Activated CD4-positive, alpha-beta T cell treated with anti-CD3 and anti-CD28 coated beads, Interleukin-2, amount 50 U/mL, for 4 hours (primary cell): Measurements from ENCODE around the gene C9orf72.
A peak's percentile ranks its signal among the peaks of the same experiment; 100 is the strongest.
"Not testable (repeated sequence)": the region's sequence is repeated elsewhere in the genome, so short reads cannot be mapped to it uniquely, and the experiment has no call there.

ENCODE experiments used
- DNase-seq, 2 experiments: peaks; one replicate each; pipeline ENCODE4 v3.0.0-alpha.2; 2020

The C9orf72 gene, protein sequence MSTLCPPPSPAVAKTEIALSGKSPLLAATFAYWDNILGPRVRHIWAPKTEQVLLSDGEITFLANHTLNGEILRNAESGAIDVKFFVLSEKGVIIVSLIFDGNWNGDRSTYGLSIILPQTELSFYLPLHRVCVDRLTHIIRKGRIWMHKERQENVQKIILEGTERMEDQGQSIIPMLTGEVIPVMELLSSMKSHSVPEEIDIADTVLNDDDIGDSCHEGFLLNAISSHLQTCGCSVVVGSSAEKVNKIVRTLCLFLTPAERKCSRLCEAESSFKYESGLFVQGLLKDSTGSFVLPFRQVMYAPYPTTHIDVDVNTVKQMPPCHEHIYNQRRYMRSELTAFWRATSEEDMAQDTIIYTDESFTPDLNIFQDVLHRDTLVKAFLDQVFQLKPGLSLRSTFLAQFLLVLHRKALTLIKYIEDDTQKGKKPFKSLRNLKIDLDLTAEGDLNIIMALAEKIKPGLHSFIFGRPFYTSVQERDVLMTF

GRCh38 chr9:27572918-27573633, at the start of gene C9orf72:
Gene C9orf72, minus strand, starts transcription at chr9:27573481. Its CDS starts 6,361 bp downstream, at chr9:27567120.
- peak; percentile 86 to 90 for DNase-seq

- no peak for DNase-seq
Observed at GRCh38 chr9:27622693-27623340, 49.5 kb upstream of the C9orf72 start.

GRCh38 chr9:27619743-27620142, 46.5 kb upstream of the C9orf72 start:
- DNase-seq: no peak

GRCh38 chr9:27618066-27618465, 44.8 kb upstream of the C9orf72 start:
- no peak for DNase-seq

DNA sequence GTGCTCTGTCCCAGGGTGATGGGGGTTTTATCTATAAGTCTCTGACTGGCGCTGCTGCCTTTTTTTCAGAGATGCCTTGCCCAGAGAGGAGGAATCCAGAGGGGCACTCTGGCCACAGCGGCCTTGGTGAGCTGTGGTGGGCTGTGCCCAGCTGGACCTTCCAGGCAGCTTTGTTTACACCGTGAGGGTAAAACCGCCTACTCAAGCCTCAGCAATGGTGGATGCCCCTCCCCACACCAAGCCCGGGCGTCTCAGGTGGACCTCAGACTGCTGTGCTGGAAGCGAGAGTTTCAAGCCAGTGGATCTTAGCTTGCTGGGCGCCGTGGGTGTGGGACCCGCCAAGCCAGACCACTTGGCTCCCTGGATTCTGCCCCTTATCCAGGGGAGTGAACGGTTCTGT, 41.3 kb upstream of the C9orf72 start:
- DNase-seq: no peak

GRCh38 chr9:27612036-27612435, 38.8 kb upstream of the C9orf72 start:
- DNase-seq: not testable (repeated sequence)

GRCh38 chr9:27610622-27611021, 37.3 kb upstream of the C9orf72 start:
- DNase-seq: no peak

DNA sequence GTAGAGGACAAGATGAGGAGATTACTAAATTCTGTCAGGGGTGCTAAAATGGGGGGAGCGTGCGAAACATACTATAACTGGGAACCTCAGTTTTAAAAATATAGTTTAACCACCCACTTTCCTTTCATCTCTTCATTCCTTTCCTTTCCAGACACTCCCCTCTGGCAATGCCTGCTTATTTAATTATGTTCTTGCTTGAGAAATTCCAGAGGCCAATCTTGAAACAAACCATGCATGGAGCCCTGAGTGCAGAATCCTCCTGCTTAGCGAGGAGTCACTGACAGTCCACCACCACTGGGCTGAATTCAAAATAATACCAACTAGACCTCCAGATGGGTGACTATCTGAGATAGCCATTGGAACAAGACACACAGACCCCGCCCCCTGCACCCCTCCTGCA, 29.7 kb upstream of the C9orf72 start:
- DNase-seq: no peak

DNA sequence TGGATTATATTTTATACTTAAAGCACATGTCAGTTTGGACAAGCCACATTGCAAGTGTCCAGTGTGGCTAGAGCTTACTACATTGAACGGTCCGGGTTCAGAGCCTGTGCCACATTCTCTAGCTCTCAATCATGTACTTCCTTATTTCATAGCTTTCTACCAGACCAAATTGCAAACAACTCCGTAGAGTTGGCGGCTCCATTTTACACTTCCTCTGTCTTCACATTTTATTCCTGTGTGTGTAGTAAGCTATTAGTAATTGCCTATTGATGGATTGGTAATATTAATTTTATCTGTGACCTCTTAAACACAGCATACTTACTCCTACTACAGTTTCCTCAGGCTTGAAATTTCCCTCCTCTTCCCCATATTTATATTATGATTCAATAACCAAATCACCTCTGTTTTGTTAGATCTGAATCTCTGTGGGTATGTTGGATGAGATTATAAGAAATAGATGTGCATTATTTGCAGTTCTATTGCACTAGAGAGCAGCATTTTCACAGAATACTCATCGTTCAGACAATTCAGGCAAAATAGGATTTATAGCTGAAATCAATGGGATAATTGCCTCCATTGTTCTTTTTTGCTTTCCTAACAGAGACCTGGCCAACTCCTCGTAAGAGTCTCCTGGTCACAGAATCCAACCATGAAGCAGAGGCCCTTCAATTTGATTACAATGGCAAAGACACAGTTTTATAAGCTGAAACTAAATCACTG, 29.0 kb upstream of the C9orf72 start:
- no peak for DNase-seq

- DNase-seq: no peak
Observed at GRCh38 chr9:27601396-27601795, 28.1 kb upstream of the C9orf72 start.

GRCh38 chr9:27600256-27600655, 27.0 kb upstream of the C9orf72 start:
- no peak for DNase-seq

DNA sequence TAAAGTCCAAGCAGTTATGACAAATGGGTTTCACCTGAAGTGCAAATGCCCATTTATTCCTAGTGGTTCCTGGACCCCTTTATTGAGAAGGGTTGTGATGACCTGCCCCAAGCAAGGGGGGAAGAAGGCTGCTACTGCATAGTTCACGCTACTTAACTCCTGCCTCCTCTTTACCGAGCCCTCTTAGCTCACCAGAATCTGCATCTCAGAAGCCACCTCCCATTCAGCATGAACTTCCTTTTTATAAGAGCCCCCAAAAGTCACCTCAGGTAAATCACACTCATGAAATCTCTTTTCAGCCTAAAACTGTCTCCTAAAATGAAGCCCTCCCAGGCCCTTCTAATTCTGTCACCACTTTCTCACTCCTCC, 26.6 kb upstream of the C9orf72 start:
- DNase-seq: no peak

DNA sequence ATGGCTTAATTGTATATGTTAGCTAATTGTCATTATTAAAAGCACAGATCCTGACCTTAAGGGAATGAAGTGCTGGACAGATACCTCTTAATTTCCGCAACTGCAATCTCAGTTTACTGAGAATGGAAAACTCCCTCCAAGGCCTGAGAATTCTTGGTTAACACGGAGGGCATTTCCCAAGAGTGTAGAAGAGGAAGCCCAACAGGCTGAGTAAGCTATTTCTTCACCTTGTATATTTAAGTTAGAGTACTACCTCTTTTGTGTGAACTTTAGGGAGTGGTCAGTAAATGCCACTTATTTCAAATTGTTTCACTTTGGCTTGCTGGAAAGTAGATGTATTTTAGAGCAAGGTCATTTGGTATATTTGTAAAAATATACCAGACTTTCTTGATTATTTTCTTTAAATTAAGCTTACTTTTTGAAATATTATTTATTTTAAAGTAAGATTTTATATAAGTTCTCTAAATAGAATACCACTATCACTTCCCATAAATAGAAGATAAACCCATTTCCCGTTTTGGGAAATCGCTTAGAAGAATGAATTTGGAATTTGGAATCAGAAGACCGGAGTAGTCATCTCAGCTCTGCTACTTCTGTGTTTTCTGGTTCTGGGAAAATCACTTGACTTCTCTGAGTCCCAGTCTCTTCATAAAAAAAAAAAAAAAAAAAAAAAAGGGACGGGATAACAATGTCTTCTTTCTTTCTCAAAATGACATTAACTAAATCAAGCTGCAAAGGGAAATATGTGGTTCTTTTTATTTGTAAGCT, 26.0 kb upstream of the C9orf72 start:
- no peak for DNase-seq

DNA sequence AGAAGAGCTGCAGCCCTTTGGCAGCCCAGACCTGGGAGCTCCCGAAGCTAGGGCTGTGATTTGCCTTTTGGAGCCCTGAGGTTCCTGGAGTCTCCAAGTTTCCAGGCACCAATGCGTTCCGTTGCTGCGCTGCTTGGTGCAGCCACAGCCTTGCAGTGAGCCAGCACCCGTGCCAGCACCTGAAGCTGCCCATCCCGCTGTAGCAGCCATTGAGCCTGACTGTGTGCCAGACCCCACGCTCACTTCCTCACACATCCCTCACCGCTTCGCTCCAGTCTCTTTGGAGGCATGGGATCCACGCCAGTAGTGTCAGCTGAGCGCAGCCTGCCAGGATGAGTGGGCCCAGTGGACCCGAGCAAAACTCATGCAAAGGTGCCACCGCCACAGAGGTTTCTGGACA, 22.5 kb upstream of the C9orf72 start:
- DNase-seq: no peak

- no peak for DNase-seq
Observed at GRCh38 chr9:27591672-27592071, 18.4 kb upstream of the C9orf72 start.

DNA sequence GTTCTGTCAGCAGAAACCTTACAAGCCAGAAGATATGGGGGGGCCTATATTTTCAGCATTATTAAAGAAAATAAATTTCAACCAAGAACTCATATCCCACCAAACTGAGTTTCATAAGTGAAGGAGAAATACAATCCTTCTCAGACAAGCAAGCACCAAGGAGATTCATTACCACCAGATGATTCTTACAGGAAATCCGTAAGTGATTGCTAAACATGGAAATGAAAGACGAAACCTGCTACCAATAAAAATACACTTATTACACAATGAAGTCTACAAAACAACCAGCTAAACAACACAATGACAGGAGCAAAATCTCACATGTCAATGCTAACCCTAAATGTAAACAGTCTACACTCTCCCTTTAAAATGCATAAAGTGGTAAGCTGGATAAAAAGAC, 17.8 kb upstream of the C9orf72 start:
- no peak for DNase-seq

DNA sequence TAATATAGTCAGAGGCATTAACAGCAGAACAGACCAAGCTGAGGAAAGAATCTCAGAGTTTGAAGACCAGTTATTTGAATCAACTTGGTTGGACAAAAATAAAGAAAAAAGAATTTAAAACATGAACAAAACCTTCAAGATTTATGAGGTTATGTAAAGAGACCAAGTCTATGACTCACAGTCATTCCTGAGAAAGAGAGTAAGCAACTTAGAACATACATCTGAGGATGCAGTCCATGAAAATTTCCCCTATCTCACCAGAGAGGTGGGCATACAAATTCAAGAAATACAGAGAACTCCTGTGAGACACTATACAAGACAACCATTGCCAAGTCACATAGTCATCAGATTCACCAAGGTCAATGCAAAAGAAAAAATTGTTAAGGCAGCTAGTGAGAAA, 17.4 kb upstream of the C9orf72 start:
- no peak for DNase-seq

- no peak for DNase-seq
Observed at GRCh38 chr9:27589462-27589861, 16.2 kb upstream of the C9orf72 start.

GRCh38 chr9:27586304-27586703, 13.0 kb upstream of the C9orf72 start:
- DNase-seq: no peak

- no peak for DNase-seq
Observed at GRCh38 chr9:27584931-27585330, 11.7 kb upstream of the C9orf72 start.

GRCh38 chr9:27582794-27583193, 9.5 kb upstream of the C9orf72 start:
- no peak for DNase-seq

GRCh38 chr9:27581826-27582225, 8.5 kb upstream of the C9orf72 start:
- DNase-seq: no peak
